Mesendoderm (in vitro differentiated cells): Measurements from ENCODE around the gene TSPO2.

Experiments used
- DNase-seq: peaks from one replicate; pipeline ENCODE4 v3.0.0; 2013
- H2AK5ac ChIP-seq: 2 replicates; pipeline ENCODE4 v1.6.1; 2013; ENCODE audit warnings: low read length, inconsistent platforms
- H2BK120ac ChIP-seq: 2 replicates; pipeline ENCODE4 v1.6.1; 2013; ENCODE audit warnings: low read depth, mild to moderate bottlenecking, low read length, moderate library complexity, mixed read lengths
- H2BK15ac ChIP-seq: replicated peaks from 2 replicates; pipeline ENCODE4 v1.6.1; 2013; ENCODE audit warnings: low read depth, mild to moderate bottlenecking, moderate library complexity
- H2BK5ac ChIP-seq: 2 replicates; pipeline ENCODE4 v1.6.1; 2013; ENCODE audit warnings: low read length, inconsistent platforms
- H3K18ac ChIP-seq: 2 replicates; pipeline ENCODE4 v1.6.1; 2013; ENCODE audit warnings: mild to moderate bottlenecking, low read length, mixed read lengths
- H3K23ac ChIP-seq: one replicate; pipeline ENCODE4 v1.6.1; 2013; ENCODE audit warnings: low read length
- H3K27ac ChIP-seq: 2 replicates; pipeline ENCODE4 v1.5.1; 2013; ENCODE audit warnings: low read depth, mild to moderate bottlenecking, inconsistent platforms, low read length, moderate library complexity
- H3K27me3 ChIP-seq: 2 replicates; pipeline ENCODE4 v1.6.1; 2013; ENCODE audit warnings: low read length, control low read depth, mild to moderate bottlenecking, inconsistent platforms; ENCODE audit not compliant: insufficient read depth, poor library complexity
- H3K36me3 ChIP-seq: 2 replicates; pipeline ENCODE4 v1.6.1; 2013; ENCODE audit warnings: low read length, inconsistent platforms; ENCODE audit not compliant: control insufficient read depth, insufficient read depth
- H3K4ac ChIP-seq: one replicate; pipeline ENCODE4 v1.6.1; 2013; ENCODE audit warnings: low read depth, mild to moderate bottlenecking, low read length, moderate library complexity
- H3K4me1 ChIP-seq: 2 replicates; pipeline ENCODE4 v1.6.1; 2013; ENCODE audit warnings: low read depth, low read length, inconsistent platforms; ENCODE audit not compliant: control insufficient read depth
- H3K4me2 ChIP-seq: 2 replicates; pipeline ENCODE4 v1.6.1; 2013; ENCODE audit warnings: low read length
- H3K4me3 ChIP-seq: 2 replicates; pipeline ENCODE4 v1.5.1; 2013; ENCODE audit warnings: mild to moderate bottlenecking, low read length
- H3K56ac ChIP-seq: one replicate; pipeline ENCODE4 v1.6.1; 2013; ENCODE audit warnings: low read length
- H3K79me1 ChIP-seq: 2 replicates; pipeline ENCODE4 v1.6.1; 2013; ENCODE audit warnings: low read length, inconsistent platforms
- H3K79me2 ChIP-seq: 2 replicates; pipeline ENCODE4 v1.6.1; 2013; ENCODE audit warnings: mild to moderate bottlenecking, low read length; ENCODE audit not compliant: control insufficient read depth, insufficient read depth
- H3K9ac ChIP-seq: 2 replicates; pipeline ENCODE4 v1.6.1; 2013; ENCODE audit warnings: low read length, inconsistent platforms
- H4K5ac ChIP-seq: one replicate; pipeline ENCODE4 v1.6.1; 2013; ENCODE audit warnings: low read length
- H4K8ac ChIP-seq: one replicate; pipeline ENCODE4 v1.6.1; 2013; ENCODE audit warnings: low read depth, mild to moderate bottlenecking, control low read depth, low read length, moderate library complexity
- WGBS: extraction: QIAGEN DNeasy Blood & Tissue Kit; methylation state at CpG from one replicate; pipeline ENCODE4 v1.1.7; 2013; ENCODE audit warnings: low lambda C conversion rate, missing lambda C conversion rate; ENCODE audit not compliant: insufficient coverage; ENCODE audit errors: extremely low coverage; 5-methylcytosine and 5-hydroxymethylcytosine counted together

TSPO2 gene

GRCh38 chr6:41053041-41053440 lies 10.8 kb downstream of the TSPO2 start, which contains the start of gene APOBEC2:
Gene APOBEC2 (plus strand): TSS chr6:41053202. CDS start chr6:41053348, 146 bp downstream.
- no peak within 1 kb of the TSS for H3K27ac ChIP-seq
- no peak within 1 kb of the TSS for H2BK5ac ChIP-seq
- no peaks in the 10 kb centered on the region for H3K27me3 ChIP-seq
- H3K79me2 ChIP-seq = no peaks in the 10 kb centered on the region
- H3K4me3 ChIP-seq = no peak within 1 kb of the TSS
- H3K9ac ChIP-seq = peak within 1 kb of the TSS; percentile 4
- DNase-seq = no peak
- no peak within 1 kb of the TSS for H2BK15ac ChIP-seq
- no peak within 1 kb of the TSS for H4K8ac ChIP-seq
- H4K5ac ChIP-seq = no peak within 1 kb of the TSS
- H3K4me1 ChIP-seq = peaks cover 12% of the 10 kb centered on the region
- no peak within 1 kb of the TSS for H3K18ac ChIP-seq
- WGBS = no CpG with 5 or more reads among the region's 5 CpGs
- peak within 1 kb of the TSS; percentile 18 for H3K56ac ChIP-seq
- H3K23ac ChIP-seq = no peak within 1 kb of the TSS
- H3K4ac ChIP-seq = peak within 1 kb of the TSS; percentile 9
- no peaks in the 10 kb centered on the region for H3K79me1 ChIP-seq
- no peak within 1 kb of the TSS for H2BK120ac ChIP-seq
- no peak within 1 kb of the TSS for H3K4me2 ChIP-seq
- H3K36me3 ChIP-seq = no peaks in the 10 kb centered on the region
- H2AK5ac ChIP-seq = no peak within 1 kb of the TSS

GRCh38 chr6:41054511-41054910 lies 12.2 kb downstream of the TSPO2 start:
- no peak overlapping the region for H2AK5ac ChIP-seq
- no peak overlapping the region for H3K4me3 ChIP-seq
- H3K4me2 ChIP-seq = no peak overlapping the region
- H3K27me3 ChIP-seq = no peaks in the 10 kb centered on the region
- no peak overlapping the region for H3K18ac ChIP-seq
- no peak overlapping the region for H4K8ac ChIP-seq
- H3K27ac ChIP-seq = no peak overlapping the region
- no peak overlapping the region for H3K9ac ChIP-seq
- no peak overlapping the region for H3K4ac ChIP-seq
- WGBS = no CpG with 5 or more reads among the region's 3 CpGs
- no peak overlapping the region for H4K5ac ChIP-seq
- H3K36me3 ChIP-seq = no peaks in the 10 kb centered on the region
- H3K79me1 ChIP-seq = no peaks in the 10 kb centered on the region
- no peak overlapping the region for H3K56ac ChIP-seq
- no peak overlapping the region for H2BK15ac ChIP-seq
- peaks cover 10% of the 10 kb centered on the region for H3K4me1 ChIP-seq
- no peak overlapping the region for H3K23ac ChIP-seq
- H3K79me2 ChIP-seq = no peaks in the 10 kb centered on the region
- no peak overlapping the region for H2BK5ac ChIP-seq
- no peak for DNase-seq
- H2BK120ac ChIP-seq = no peak overlapping the region

- Histone ChIP-seq H3K79me1 (no peaks in the 10 kb centered on the region), H3K4me1 (peaks cover 6% of the 10 kb centered on the region)
- no CpG with 5 or more reads among the region's 3 CpGs for WGBS
These were observed 12.9 kb downstream of the TSPO2 start for GRCh38 chr6:41055149-41055548.

GRCh38 chr6:41056768-41057490 lies 14.7 kb downstream of the TSPO2 start:
- Histone ChIP-seq H2BK120ac (no peak overlapping the region), H2BK15ac (no peak overlapping the region), H3K18ac (no peak overlapping the region), H3K23ac (peak overlapping the region; percentile 15), H3K27me3 (no peaks in the 10 kb centered on the region), H4K5ac (no peak overlapping the region), H2AK5ac (no peak overlapping the region), H2BK5ac (no peak overlapping the region), H3K56ac (no peak overlapping the region), H3K27ac (no peak overlapping the region), H3K36me3 (no peaks in the 10 kb centered on the region), H3K79me2 (no peaks in the 10 kb centered on the region), H3K4ac (no peak overlapping the region), H3K4me2 (no peak overlapping the region), H3K4me1 (peaks cover under 1% of the 10 kb centered on the region), H3K79me1 (no peaks in the 10 kb centered on the region), H3K4me3 (no peak overlapping the region), H4K8ac (no peak overlapping the region), H3K9ac (no peak overlapping the region)
- no peak for DNase-seq
- WGBS = no CpG with 5 or more reads among the region's 6 CpGs

More at GRCh38 chr6:41055149-41055548, 12.9 kb downstream of the TSPO2 start:
- no peak overlapping the region for H2BK5ac ChIP-seq
- H4K5ac ChIP-seq = no peak overlapping the region
- no peak overlapping the region for H3K23ac ChIP-seq
- H2BK120ac ChIP-seq = no peak overlapping the region
- no peak overlapping the region for H3K56ac ChIP-seq
- no peak overlapping the region for H3K27ac ChIP-seq
- no peak overlapping the region for H3K4ac ChIP-seq
- H2BK15ac ChIP-seq = no peak overlapping the region
- H3K27me3 ChIP-seq = no peaks in the 10 kb centered on the region
- no peak overlapping the region for H3K4me3 ChIP-seq
- no peak overlapping the region for H2AK5ac ChIP-seq
- H3K18ac ChIP-seq = no peak overlapping the region
- no peak overlapping the region for H3K4me2 ChIP-seq
- no peak for DNase-seq
- no peak overlapping the region for H3K9ac ChIP-seq
- H3K79me2 ChIP-seq = no peaks in the 10 kb centered on the region
- H4K8ac ChIP-seq = no peak overlapping the region
- no peaks in the 10 kb centered on the region for H3K36me3 ChIP-seq

DNA sequence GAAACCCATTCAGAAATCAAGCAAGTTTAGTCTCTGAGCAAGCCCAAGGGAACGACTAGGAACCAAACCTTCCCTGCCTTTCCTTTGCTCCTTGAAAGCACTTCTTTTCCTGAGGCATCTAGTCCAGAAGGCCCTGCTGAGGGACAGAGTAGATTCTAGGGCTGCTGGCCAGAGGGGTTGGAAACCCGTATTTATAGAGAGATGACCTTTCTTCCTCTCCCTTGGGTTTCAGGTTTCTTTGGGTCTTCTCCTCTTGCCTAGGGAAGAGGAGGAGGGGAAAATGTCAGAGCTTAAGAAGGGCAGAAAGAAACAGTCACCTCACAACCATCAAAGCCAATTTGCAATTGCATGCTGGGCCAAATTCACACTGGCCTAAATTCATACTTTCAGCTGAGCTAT lies 16.5 kb downstream of the TSPO2 start:
- H3K4ac ChIP-seq = no peak overlapping the region
- H3K27ac ChIP-seq = no peak overlapping the region
- no peak overlapping the region for H4K8ac ChIP-seq
- no peak for DNase-seq
- no peaks in the 10 kb centered on the region for H3K27me3 ChIP-seq
- H2AK5ac ChIP-seq = no peak overlapping the region
- no peak overlapping the region for H2BK5ac ChIP-seq
- no peak overlapping the region for H3K4me2 ChIP-seq
- no peaks in the 10 kb centered on the region for H3K4me1 ChIP-seq
- WGBS = no CpG with 5 or more reads among the region's 2 CpGs
- no peak overlapping the region for H3K56ac ChIP-seq
- H3K36me3 ChIP-seq = no peaks in the 10 kb centered on the region
- no peak overlapping the region for H4K5ac ChIP-seq
- no peaks in the 10 kb centered on the region for H3K79me1 ChIP-seq
- H3K9ac ChIP-seq = no peak overlapping the region
- H3K4me3 ChIP-seq = no peak overlapping the region
- H3K23ac ChIP-seq = no peak overlapping the region
- no peak overlapping the region for H2BK120ac ChIP-seq
- H2BK15ac ChIP-seq = no peak overlapping the region
- H3K79me2 ChIP-seq = no peaks in the 10 kb centered on the region
- no peak overlapping the region for H3K18ac ChIP-seq

DNA sequence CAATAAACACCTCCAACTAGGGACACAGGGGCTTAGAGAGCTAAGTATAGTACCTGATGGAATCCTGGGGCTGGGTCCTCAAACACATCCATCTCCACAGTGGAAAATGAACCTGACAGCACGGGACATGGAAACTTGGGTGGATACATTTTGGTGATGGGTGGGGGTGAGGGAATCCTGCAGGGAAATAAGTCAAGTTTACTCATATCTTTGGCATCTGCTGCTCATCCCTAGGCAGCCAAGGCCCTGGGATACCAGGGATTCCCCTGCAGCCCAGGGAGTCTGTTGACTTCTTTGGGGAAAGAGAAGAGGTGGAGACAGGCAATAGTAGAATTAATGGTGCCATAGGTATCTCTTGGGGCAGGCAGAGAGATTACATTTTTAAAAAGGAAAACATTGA lies 17.3 kb downstream of the TSPO2 start:
- peak; percentile 69 for DNase-seq
- no peak overlapping the region for H2AK5ac ChIP-seq
- H3K79me2 ChIP-seq = no peaks in the 10 kb centered on the region
- H3K79me1 ChIP-seq = no peaks in the 10 kb centered on the region
- no peak overlapping the region for H2BK5ac ChIP-seq
- H3K27ac ChIP-seq = no peak overlapping the region
- H3K18ac ChIP-seq = no peak overlapping the region
- no peak overlapping the region for H2BK120ac ChIP-seq
- no CpG with 5 or more reads among the region's 1 CpG for whole genome bisulfite sequencing
- no peaks in the 10 kb centered on the region for H3K36me3 ChIP-seq
- H3K23ac ChIP-seq = no peak overlapping the region
- H3K27me3 ChIP-seq = no peaks in the 10 kb centered on the region
- no peak overlapping the region for H3K9ac ChIP-seq
- H3K4me2 ChIP-seq = no peak overlapping the region
- H3K4ac ChIP-seq = no peak overlapping the region
- no peak overlapping the region for H3K56ac ChIP-seq
- H4K5ac ChIP-seq = no peak overlapping the region
- H3K4me3 ChIP-seq = no peak overlapping the region
- no peak overlapping the region for H2BK15ac ChIP-seq
- no peaks in the 10 kb centered on the region for H3K4me1 ChIP-seq
- no peak overlapping the region for H4K8ac ChIP-seq
